OCI-LY7 (cell line): ENCODE results near the gene CTRB1. TPM values are rescaled to one million over a fixed set of nuclear protein-coding genes. Genes with fewer than 3 reads are reported as not detected.
"Not testable (repeated sequence)": the region's sequence is repeated elsewhere in the genome, so short reads cannot be mapped to it uniquely, and the experiment has no call there.

Source experiments
- BruUV-seq: library from RNA; stranded (reverse); fragments of 400-500 nt; replicated peaks from 2 replicates; lab custom pipeline; 2021; lab: Mats Ljungman, UMichigan
- CTCF ChIA-PET: fragments of 300-600 bp; sonication (Branson Sonifier 250); formaldehyde crosslinking; loops from one replicate; lab custom pipeline; 2022; ENCODE audit warnings: antibody characterized with exemption; ENCODE audit not compliant: unreplicated experiment; lab: Charles Lee
- POLR2A ChIA-PET: fragments of 300-600 bp; sonication (Branson Sonifier 250); formaldehyde crosslinking; loops from one replicate; lab custom pipeline; 2022; ENCODE audit warnings: antibody characterized with exemption; lab: Charles Lee
- DNase-seq: peaks from one replicate; pipeline ENCODE4 v3.0.0-alpha.2; 2015; ENCODE audit warnings: low spot score
- H2AFZ ChIP-seq: fragments of 200-600 bp; sonication (generic), shearing (Covaris generic); 2 replicates; pipeline ENCODE4 v1.6.1; 2014; ENCODE audit warnings: mild to moderate bottlenecking, antibody characterized with exemption, low read length, moderate library complexity
- H3K27ac ChIP-seq: fragments of 200-600 bp; sonication (generic); 2 replicates; pipeline ENCODE4 v1.5.1; 2014; ENCODE audit warnings: mixed run types, low read depth, mild to moderate bottlenecking, moderate library complexity, low read length, inconsistent platforms; ENCODE audit not compliant: poor library complexity, severe bottlenecking
- H3K36me3 ChIP-seq: fragments of 200-600 bp; sonication (generic); 2 replicates; pipeline ENCODE4 v1.6.1; 2014; ENCODE audit warnings: mild to moderate bottlenecking, antibody characterized with exemption, low read length, moderate library complexity, mixed read lengths; ENCODE audit not compliant: insufficient read depth
- H3K4me1 ChIP-seq: fragments of 200-600 bp; sonication (generic); 2 replicates; pipeline ENCODE4 v1.5.1; 2014; ENCODE audit warnings: mild to moderate bottlenecking, low read length; ENCODE audit not compliant: insufficient read depth, poor library complexity, severe bottlenecking
- H3K4me2 ChIP-seq: fragments of 200-600 bp; sonication (generic); 2 replicates; pipeline ENCODE4 v1.6.1; 2014; ENCODE audit warnings: mild to moderate bottlenecking, low read length
- H3K4me3 ChIP-seq: fragments of 200-600 bp; sonication (generic); 2 replicates; pipeline ENCODE4 v1.5.1; 2014; ENCODE audit warnings: mild to moderate bottlenecking, low read depth, low read length; ENCODE audit not compliant: poor library complexity, severe bottlenecking
- H3K79me2 ChIP-seq: fragments of 200-600 bp; sonication (generic); 2 replicates; pipeline ENCODE4 v1.6.1; 2016; ENCODE audit warnings: low read depth, mild to moderate bottlenecking, low read length, moderate library complexity, mixed read lengths; ENCODE audit not compliant: insufficient read depth
- H3K9me2 ChIP-seq: fragments of 200-600 bp; sonication (generic); 2 replicates; pipeline ENCODE4 v1.6.1; 2016; ENCODE audit warnings: mild to moderate bottlenecking, low read length, mixed read lengths; ENCODE audit not compliant: insufficient read depth
- H3K9me3 ChIP-seq: fragments of 200-600 bp; sonication (generic); 2 replicates; pipeline ENCODE4 v1.6.1; 2014; ENCODE audit warnings: mild to moderate bottlenecking, mixed run types, low read length, mixed read lengths
- H4K20me1 ChIP-seq: fragments of 200-600 bp; sonication (generic); 2 replicates; pipeline ENCODE4 v1.6.1; 2014; ENCODE audit warnings: mild to moderate bottlenecking, antibody characterized with exemption, low read length, moderate library complexity, mixed read lengths; ENCODE audit not compliant: insufficient read depth
- EZH2phosphoT487 ChIP-seq: fragments of 200-600 bp; sonication (generic); IDR thresholded peaks from 2 replicates; pipeline ENCODE4 v1.6.1; 2018; ENCODE audit warnings: low read depth, borderline replicate concordance, mild to moderate bottlenecking, mixed run types, antibody characterized with exemption, low read length, moderate library complexity, mixed read lengths
- intact Hi-C: fragments of 100-400 bp; cut with micrococcal nuclease; formaldehyde crosslinking; loops from one replicate; pipeline ENCODE4 v1.10.0; 2022; ENCODE audit not compliant: unreplicated experiment
- total RNA-seq, 2 experiments: library from RNA; depleted of rRNA in 1 of 2; stranded (reverse); fragments of >200 nt in 1 of 2; shearing (Covaris generic) in 1 of 2; gene quantifications; 2 replicates each; pipeline ENCODE4 v1.2.3, GENCODE V29; 2014 to 2022
- TF ChIP-seq, protein P1 (sequence below): fragments of 200-600 bp; sonication (generic); conservative IDR thresholded peaks from 2 replicates; pipeline ENCODE4 v1.5.1; 2014; ENCODE audit warnings: mild to moderate bottlenecking, antibody characterized with exemption, low read length, moderate library complexity, mixed read lengths

The CTRB1 gene
- total RNA-seq, 2 experiments from 2014 or later = not detected

- intact Hi-C loops, H2AFZ ChIP-seq, H3K79me2 ChIP-seq, H3K4me1 ChIP-seq, H3K9me2 ChIP-seq, H3K27ac ChIP-seq, H3K4me2 ChIP-seq, H3K4me3 ChIP-seq, H4K20me1 ChIP-seq, H3K9me3 ChIP-seq, H3K36me3 ChIP-seq, BruUV-seq, DNase-seq: not testable (repeated sequence)
- POLR2A ChIA-PET = interaction anchor here (0.6 kb wide), 1 partner anchor 569 kb away, joined by 3 read pairs; no protein-coding TSS in a partner anchor
- CTCF ChIA-PET = interaction anchor here (0.6 kb wide), 1 partner anchor 543 kb away, joined by 4 read pairs; no protein-coding TSS in a partner anchor
These were observed 12.6 kb upstream of the CTRB1 start for GRCh38 chr16:75205961-75206748.

GRCh38 chr16:75206749-75207451, 11.9 kb upstream of the CTRB1 start, which contains the start of gene CTRB2:
TSS of gene CTRB2 (minus strand) at chr16:75207161. CDS start at chr16:75207141, 20 bp downstream.
- Histone ChIP-seq H3K36me3 (no peaks in the 10 kb centered on the region), H3K4me2 (no peak within 1 kb of the TSS), H3K27ac (no peak within 1 kb of the TSS), H4K20me1 (no peaks in the 10 kb centered on the region), H3K9me2 (no peaks in the 10 kb centered on the region), H3K4me3 (no peak within 1 kb of the TSS), H3K4me1 (no peaks in the 10 kb centered on the region), H3K79me2 (no peaks in the 10 kb centered on the region), H2AFZ (no peak within 1 kb of the TSS), H3K9me3 (no peaks in the 10 kb centered on the region)
- ChIA-PET POLR2A (interaction anchor here (0.6 kb wide), 1 partner anchor 568 kb away, joined by 3 read pairs; no protein-coding TSS in a partner anchor), CTCF (no interaction called here)
- intact Hi-C loops = no loop called here
- DNase-seq = no peak
- TF ChIP-seq EZH2phosphoT487 = no peak
- TF ChIP-seq, protein P1, sequence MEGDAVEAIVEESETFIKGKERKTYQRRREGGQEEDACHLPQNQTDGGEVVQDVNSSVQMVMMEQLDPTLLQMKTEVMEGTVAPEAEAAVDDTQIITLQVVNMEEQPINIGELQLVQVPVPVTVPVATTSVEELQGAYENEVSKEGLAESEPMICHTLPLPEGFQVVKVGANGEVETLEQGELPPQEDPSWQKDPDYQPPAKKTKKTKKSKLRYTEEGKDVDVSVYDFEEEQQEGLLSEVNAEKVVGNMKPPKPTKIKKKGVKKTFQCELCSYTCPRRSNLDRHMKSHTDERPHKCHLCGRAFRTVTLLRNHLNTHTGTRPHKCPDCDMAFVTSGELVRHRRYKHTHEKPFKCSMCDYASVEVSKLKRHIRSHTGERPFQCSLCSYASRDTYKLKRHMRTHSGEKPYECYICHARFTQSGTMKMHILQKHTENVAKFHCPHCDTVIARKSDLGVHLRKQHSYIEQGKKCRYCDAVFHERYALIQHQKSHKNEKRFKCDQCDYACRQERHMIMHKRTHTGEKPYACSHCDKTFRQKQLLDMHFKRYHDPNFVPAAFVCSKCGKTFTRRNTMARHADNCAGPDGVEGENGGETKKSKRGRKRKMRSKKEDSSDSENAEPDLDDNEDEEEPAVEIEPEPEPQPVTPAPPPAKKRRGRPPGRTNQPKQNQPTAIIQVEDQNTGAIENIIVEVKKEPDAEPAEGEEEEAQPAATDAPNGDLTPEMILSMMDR = no peak
- BruUV-seq = no TSS peak

- intact Hi-C loops = no loop called here
- CTCF ChIA-PET = no interaction called here
- DNase-seq = no peak
- no peaks in the 10 kb centered on the region for H3K9me3 ChIP-seq
- POLR2A ChIA-PET = no interaction called here
- H3K9me2 ChIP-seq = no peaks in the 10 kb centered on the region
- no peak overlapping the region for H3K4me3 ChIP-seq
- no TSS peak for BruUV-seq
- H3K36me3 ChIP-seq = no peaks in the 10 kb centered on the region
- H3K4me2 ChIP-seq = no peak overlapping the region
- no peak overlapping the region for H3K27ac ChIP-seq
- no peaks in the 10 kb centered on the region for H4K20me1 ChIP-seq
- TF ChIP-seq, protein P1 = no peak
- TF ChIP-seq EZH2phosphoT487 = no peak
- no peaks in the 10 kb centered on the region for H3K4me1 ChIP-seq
- no peaks in the 10 kb centered on the region for H3K79me2 ChIP-seq
- no peak overlapping the region for H2AFZ ChIP-seq
These were observed 11.0 kb upstream of the CTRB1 start for GRCh38 chr16:75207831-75208230.
